Epidermal melanocyte (primary cell): Measurements from ENCODE around the gene SLC25A26.
"Not testable (repeated sequence)": the region's sequence is repeated elsewhere in the genome, so short reads cannot be mapped to it uniquely, and the experiment has no call there.

ENCODE experiments used
- DNase-seq: peaks from one replicate; pipeline ENCODE4 v3.0.0; 2011; ENCODE audit warnings: low spot score; ENCODE audit not compliant: insufficient read length

The SLC25A26 gene

DNA sequence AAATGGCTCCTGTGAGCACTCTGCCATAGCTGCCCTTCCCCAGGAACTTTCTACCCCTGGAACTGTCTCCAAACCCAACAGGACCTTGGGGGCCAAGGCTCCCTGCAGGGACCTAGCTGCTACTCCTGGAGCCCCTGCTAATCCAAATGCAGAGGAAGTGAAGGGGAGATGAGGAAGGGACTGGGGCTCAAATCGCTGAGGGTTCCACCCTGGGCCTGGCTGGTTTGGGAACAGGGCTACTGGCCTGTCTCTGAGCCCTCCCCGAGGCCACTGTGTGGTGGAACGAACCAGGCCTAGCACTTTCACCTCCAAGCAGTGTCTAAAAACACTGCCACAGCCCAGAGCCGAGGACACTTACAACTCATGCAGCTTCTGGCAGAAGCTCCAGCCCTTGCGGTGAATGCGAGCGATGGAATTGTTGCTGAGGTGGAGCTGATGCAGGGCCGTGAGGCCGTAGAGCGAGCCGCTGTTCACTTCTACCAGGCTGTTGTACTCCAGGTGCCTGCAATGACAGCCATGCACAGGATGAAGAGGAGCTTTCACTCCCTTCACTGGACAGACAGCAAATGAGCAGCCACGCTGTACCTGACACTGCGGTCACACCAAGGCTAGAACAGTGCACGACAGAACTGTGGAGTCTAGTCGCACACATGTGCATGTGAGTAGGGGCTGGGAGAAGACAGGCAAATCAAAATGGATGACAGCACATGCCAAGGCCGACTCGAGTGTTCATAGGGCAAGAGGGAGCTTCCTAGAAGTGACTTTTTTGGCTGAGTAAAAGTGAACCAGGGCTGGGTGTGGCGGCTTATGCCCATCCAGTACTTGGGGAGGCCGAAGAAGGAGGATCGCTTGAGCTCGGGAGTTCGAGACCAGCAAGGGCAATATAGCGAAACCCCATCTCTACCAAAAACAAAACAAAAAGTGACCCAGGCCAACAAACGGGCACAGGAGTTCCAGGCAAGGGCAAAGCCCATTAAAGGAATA is 189.3 kb downstream of the SLC25A26 start:
- no peak for DNase-seq

DNA sequence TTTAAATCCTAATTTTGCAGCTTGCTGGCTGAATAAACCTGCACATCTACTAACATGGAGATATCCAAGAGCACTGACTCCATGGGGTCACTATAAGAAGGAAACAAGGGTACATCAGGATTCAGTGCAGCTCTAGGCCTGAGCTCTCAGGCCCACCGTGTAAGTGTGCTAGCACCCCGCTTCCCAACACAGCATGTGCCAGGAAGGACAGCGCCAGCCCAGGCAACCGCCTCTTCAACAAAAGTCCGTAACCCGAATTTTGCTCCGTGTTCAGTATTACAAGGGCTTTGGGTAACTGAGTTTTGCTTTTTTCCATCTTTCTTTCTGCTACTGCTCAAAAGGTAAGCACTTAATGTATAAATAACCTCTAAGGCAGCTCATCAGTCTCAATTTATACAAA is 190.2 kb downstream of the SLC25A26 start:
- DNase-seq: no peak

DNA sequence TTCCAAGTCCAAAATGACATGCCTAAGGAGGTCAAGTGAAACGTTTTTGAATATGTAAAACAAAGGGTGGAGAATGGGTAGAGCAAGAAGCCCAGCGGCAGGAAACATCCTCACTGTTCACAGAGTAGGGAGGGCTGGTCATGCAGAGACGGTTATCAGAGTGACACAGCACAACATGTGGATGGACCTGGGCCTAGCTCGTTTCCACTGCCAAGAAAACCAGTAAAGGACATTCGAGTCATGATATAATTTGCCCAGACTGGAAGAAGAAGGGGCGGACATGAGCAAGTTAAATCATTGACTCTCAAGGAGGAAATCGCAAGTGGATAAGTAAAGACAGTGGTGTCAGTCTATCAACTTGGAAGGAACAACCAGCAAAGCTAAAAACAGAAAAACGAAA is 190.7 kb downstream of the SLC25A26 start:
- DNase-seq: no peak

DNA sequence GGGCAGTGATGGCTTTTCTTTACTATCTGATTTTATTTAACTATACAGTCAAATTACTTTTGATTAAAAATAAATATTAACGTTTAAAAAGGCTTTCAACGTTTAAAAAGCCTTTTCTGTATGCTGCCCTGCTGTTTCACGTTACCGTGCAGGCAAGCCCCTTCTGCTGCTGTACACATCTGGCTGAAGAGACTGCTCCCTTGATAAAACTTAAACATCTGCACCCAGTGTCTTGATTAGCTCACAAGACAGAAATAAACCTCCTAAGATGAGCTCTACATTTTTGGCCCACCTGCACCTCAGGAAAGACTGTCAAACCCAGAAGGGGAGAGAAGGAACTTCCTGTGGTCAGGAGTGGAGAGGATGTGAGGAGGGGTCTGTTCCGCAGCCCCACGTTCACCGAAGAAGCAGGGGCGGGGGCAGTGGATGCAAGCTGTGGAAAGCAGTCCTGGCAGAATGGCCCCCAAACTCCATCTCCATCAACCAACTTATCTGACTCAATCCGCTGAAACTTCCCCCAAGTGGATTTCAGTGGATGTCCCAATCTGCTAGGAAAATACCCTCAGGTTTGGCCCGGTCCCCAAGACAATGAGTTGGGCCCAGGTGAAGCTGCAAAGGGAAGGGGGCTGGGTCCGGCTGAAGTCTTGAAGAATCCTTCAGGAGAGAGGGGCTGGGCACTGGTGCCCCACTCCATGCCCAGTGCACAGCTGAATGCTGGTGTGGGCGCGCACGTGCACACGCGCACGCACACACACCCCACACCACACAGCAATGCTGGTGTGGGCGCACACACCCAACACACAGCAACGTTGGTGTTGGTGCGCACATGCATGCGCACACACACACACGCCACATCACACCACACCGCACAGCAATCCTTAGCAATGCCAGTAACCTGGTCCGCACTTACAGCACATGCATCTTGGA is 191.4 kb downstream of the SLC25A26 start:
- no peak for DNase-seq

DNA sequence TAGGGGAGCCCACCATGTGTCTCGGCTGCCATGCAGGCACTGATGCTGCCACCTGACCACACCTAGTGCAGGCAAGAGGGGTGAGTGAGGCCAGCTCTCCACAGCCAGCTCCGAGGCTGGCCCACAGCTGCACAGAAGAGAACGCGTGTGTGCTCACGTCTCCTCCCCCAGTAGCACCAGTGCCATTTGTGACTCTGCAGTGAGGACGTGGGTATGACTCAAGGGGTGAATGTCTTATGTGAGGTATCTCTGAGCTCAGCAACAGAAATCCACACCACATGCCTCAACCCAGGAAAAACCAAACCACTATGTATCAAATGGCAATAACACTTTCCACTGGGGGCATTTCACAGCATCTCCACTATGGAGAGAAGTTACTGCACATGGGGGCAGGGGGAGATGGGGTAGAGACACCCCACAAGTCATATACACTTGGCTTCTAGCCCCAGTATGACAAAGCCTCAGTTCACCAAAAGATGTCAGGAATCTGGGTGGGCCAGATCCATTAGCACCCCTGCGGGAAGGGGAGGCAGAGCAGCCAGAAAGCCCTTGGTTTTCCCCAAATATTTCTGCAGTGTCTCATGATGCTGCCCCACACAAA is 192.4 kb downstream of the SLC25A26 start:
- DNase-seq: no peak

DNA sequence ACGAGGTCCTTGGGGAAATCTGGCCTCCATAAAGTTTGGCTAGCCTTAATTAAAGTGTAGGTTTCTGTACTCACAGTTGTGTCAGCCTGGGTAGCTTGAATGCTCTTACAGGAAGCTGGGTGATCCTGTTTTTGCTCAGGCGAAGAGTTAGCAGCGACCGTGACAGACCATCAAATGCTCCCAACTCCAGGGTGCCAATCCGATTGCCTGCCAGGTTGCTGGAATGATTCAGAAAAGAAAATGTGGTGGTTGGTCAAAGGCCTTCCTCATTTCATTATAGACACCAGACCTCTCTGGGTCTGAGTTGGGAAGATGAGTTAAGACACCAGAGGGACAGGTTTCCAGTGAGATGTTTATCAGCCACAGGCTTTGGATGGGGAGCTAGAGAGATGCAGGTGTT is 194.0 kb downstream of the SLC25A26 start:
- DNase-seq: no peak

DNA sequence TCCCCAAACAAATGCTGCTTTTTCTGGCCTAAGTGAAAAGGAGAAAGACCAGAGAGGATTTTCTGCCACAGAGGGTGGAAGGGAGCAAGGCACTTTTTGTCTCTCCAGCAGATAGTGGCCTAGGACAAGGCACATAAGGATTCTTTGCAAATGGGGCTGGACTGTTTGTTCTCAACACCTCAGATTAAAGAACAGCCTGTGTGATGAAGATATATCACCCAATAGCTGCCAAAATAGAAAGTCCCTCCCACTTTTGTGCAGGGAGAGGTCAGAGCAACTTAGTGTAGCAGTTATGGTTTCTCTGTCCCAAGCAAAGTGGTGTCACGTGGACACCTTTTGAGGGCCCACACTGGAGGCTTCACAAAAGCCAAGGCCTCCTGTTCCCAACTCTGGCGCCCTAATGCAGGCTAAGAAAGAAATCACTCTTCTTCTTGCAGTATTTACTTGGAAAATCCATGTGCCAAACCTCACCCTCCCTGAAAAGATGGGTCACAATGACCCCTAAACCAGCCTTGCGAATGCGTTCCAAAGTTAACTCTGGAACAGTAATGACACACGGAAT is 195.1 kb downstream of the SLC25A26 start:
- no peak for DNase-seq

DNA sequence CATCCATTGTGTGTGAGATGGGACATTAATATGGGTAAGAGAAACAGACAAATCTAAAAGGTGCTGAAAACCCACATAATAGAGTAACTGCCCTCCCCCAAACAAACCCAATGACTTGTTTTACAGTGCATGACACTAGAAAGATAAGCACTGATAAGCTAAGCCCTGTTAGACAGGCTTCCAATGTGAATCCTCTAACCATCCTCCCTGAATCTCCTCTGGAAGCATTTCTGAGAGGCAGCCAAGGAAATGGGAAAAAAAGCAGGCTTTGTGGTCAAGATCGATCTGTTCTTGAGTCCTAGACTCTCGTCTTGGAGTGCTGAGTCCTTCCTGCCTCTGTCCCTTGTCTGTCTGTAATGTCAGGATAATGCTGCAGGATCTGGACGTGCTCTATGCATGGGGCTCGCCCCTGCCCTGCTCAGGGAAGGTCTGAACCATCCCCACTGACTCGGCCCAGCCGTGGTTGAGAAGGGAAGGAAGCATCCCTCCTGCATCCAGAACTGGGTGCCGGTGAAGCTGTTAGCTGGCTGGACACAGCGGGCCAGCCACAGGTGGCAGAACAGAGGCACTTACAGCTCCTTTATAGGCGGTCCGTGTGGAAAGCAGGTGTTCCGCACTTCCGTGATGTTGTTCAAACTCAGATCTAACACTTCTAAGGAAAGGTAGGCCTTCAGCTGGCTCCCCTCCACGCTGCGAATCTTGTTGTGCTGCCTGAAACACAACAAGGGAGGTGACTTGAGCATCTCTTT is 195.9 kb downstream of the SLC25A26 start:
- no peak for DNase-seq

DNA sequence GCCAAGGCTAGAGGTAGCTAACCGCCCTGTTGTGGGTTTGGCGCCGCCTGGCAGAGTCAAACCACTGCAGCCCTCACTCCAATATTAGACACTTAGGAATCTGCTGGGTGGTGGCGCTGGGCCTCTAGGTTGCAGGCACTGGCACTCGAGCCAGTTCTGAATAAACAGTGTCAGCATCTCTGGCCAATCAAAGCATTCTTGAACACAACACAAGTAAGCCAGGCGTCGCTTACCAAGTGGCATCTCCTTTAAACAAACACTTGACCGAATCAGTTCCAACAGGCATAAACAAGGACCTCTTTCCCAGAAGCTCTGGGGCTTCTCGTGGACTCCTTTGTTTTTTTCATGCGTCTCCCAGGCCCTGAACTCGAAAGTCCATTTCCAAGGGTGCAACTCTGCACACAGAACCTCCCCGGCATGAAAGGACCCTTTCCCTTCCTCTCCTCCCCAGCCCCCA is 197.7 kb downstream of the SLC25A26 start:
- DNase-seq: no peak

DNA sequence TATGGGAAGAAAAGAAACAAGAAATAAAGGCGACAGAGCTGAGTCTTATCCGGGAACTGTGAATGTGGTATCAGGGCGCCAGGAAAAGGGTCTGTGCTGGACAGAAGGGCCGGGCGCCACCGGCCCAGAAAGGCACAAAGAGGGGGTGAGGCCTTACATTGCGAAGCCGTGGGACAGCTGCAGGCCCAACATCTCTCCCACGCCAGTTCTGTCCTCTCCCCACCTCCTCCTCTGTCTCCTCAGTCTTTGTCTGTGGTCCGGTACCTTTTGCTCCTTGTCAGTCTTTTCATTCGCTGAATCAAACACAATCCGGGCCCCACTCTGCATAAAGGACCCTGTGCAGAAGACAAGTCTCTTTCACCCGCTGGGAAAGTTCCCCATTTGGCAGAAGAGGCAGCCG is 198.2 kb downstream of the SLC25A26 start:
- DNase-seq: no peak

DNA sequence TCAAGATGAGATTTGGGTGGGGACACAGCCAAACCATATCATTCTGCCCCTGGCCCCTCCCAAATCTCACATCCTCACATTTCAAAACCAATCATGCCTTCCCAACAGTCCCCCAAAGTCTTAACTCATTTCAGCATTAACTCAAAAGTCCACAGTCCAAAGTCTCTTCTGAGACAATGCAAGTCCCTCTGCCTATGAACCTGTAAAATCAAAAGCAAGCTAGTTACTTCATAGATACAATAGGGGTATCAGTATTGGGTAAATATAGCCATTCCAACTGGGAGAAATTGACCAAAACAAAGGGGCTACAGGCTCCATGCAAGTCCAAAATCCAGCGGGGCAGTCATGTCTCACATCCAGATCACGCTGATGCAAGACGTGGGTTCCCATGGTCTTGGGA is 200.3 kb downstream of the SLC25A26 start:
- DNase-seq: not testable (repeated sequence)

DNA sequence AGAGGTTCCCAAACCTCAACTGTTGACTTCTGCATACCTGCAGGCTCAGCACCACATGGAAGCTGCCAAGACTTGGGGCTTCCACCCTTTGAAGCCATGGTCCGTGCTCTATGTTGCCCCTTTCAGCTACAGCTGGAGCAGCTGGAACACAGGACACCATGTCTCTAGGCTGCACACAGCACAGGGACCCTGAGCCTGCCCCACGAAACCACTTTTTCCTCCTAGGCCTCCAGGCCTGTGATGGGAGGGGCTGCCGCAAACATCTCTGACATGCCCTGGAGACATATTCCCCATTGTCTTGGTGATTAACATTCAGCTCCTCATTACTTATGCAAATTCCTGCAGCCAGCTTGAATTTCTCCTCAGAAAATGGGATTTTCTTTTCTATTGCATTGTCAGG is 201.1 kb downstream of the SLC25A26 start:
- not testable (repeated sequence) for DNase-seq

DNA sequence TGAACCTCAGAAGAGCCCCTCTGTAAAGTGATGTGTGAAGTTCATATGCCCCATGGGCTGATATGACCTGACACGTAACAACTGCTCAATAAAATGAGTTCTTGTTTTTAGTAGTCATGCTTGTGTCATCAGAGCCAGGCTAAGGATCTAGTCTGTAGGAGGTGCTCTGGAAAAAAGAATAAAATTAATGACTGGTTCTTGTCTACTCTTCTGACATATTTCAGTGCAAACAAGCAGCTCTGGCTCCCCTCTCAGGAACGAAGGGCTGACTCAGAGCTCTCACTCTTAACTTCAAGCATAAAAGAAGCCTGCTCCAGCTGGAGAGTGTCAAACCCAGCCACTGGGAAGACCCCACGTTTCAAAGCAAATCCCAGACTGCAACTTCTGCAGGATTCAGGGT is 203.0 kb downstream of the SLC25A26 start:
- no peak for DNase-seq

DNA sequence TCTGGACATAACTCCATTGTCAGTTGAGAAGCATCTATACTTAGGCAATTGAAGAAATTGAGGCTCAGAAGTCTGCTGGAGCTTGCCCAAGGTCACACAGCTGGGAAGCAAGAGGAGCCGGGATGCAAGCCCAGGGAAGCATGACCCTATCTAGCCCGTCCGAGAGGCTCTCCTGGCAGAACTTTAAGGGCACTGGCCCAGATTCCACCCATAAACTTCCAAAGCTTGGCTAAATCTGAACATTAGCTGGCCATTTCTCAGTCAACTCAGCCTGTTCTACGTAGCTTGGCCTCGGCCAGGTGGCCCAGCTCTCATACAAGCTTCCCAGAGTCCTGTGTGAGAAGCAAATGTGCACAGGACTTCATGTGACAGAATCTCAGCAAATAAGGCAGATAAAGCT is 204.2 kb downstream of the SLC25A26 start:
- no peak for DNase-seq

DNA sequence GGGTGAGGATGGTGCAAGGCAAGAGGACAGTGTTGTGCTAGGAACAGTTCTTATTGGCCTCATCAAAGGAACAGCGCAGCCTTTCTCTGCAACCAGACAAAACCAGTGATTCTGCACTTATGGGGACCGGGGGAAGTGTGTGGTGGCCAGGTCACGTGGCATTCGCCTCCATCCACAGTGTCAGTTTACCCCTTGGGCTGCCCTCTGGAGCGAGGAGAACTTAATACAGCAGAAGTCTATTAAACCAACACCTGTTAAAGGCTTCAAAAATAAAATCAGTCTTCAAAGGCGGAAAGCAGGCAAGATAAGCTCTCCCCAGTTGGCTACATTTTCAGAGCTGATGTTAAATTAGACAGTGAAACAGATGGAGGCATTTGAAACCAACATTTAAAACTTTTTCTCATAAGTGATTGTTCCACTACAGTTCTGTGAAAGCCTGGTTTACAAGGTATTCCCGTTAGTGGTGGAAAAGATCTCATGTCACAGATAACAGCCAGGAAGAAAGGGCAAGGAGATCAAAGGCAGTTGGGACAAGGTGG is 204.8 kb downstream of the SLC25A26 start:
- DNase-seq: no peak

DNA sequence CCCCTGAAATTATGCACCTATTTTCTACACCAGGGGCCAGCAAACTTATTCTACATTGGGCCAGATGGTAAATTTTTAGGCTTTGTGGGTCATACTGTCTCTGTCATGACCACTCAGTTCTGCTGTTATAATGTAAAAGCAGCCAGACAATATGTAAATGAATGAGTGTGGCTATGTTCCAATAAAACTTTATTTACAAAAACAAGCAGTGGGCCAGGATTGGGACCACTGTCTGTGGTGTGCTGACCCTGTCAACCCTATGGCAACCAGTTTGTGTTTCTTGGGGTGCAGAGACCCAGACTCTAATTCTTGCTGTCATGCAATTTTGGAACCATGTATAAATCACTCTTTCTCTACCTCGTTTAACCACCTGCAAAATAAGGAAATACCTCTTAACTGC is 205.3 kb downstream of the SLC25A26 start:
- no peak for DNase-seq

DNA sequence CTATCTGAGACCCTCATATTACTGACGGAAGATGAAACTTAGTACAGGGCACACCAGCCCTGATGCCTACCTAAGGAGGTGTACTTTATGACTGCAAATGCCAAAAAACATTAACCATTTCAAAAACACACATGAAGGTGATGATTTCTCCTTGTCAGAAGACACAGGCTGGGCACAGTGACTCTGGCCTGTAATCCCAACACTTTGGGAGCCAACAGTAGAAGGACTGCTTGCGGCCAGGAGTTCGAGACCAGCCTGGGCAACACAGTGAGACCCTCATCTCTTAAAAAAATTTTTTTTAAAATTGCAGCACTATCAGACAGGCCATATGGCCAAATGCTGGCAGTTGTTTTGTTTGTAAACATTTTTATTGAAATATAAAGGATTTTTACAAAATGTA is 206.6 kb downstream of the SLC25A26 start:
- DNase-seq: no peak

DNA sequence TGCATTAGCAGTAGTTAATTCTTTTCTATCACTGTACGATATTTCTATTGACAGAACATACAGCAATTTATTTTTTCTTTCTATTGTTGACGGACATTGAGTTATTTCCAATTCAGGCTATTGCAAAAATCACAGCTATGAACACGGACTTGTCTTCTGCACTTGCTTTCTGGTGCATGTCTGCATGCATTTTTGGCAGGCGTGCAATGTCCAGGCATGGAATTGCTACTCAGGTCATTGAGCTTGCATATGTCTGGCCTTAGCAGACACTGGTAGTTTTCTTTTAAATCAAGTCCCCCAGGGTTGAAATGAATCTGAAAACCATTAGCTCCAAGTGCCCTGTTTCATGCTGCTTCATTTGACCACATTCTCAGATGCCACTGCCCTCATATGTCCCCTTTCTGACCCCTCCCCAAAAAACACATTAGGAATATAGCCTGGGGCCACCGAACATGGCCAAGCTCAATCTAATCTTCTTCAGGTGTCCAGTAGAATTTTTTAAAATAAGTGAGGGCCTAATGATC is 207.2 kb downstream of the SLC25A26 start:
- no peak for DNase-seq
